ENCODE data around the gene KPNA6. TPM values are rescaled to one million over a fixed set of nuclear protein-coding genes. Genes with fewer than 3 reads are reported as not detected.
A peak's percentile ranks its signal among the peaks of the same experiment; 100 is the strongest.

Gene KPNA6
- total RNA-seq, 1 experiment from 2014 or later: 114 TPM

- Histone ChIP-seq H4K91ac (ENCODE audit: insufficient read length, low read depth, low read length) (no peak overlapping the region), H2BK120ac (ENCODE audit: low read depth, low read length, poor library complexity, severe bottlenecking) (no peak overlapping the region), H3K79me1 (ENCODE audit: insufficient read depth, low read depth, low read length, poor library complexity, severe bottlenecking) (peaks cover 9% of the 10 kb centered on the region), H2BK15ac (ENCODE audit: low read depth, low read length) (no peak overlapping the region), H2BK12ac (ENCODE audit: insufficient read length, low read depth, low read length) (no peak overlapping the region), H3K27ac (ENCODE audit: insufficient read length, low read depth, low read length) (no peak overlapping the region), H4K8ac (replicated peaks; ENCODE audit: insufficient read length, low read depth, low read length) (no peak overlapping the region), H3K79me2 (ENCODE audit: insufficient read depth, low read length) (peaks cover 4% of the 10 kb centered on the region; the same call in 1 of the 2 replicates), H3K27me3 (ENCODE audit: insufficient read depth, low read length) (no peaks in the 10 kb centered on the region), H3K23me2 (ENCODE audit: insufficient read length, low read depth, low read length, poor library complexity, severe bottlenecking) (peaks cover 7% of the 10 kb centered on the region), H2BK5ac (ENCODE audit: insufficient read length, low read length) (no peak overlapping the region), H4K20me1 (ENCODE audit: control insufficient read depth, insufficient read depth, insufficient read length) (no peaks in the 10 kb centered on the region), H3T11ph (ENCODE audit: low read length) (no peak overlapping the region), H3K4ac (ENCODE audit: low read depth, low read length) (no peak overlapping the region), H2AFZ (ENCODE audit: low read length) (no peak overlapping the region), H3K9ac (ENCODE audit: extremely low read depth, insufficient read length, low read length) (no peak overlapping the region), H2AK5ac (ENCODE audit: insufficient read length, low read length) (no peak overlapping the region), H4K5ac (ENCODE audit: insufficient read length, low read depth, low read length) (no peak overlapping the region), H3K4me1 (ENCODE audit: insufficient read depth, low read length) (peaks cover 2% of the 10 kb centered on the region; the same call in 1 of the 2 replicates), H2BK20ac (ENCODE audit: low read depth, low read length, poor library complexity, severe bottlenecking) (no peak overlapping the region), H3K23ac (ENCODE audit: insufficient read length, low read depth, low read length) (no peak overlapping the region), H3K18ac (ENCODE audit: insufficient read length, low read depth, low read length) (no peak overlapping the region), H3K4me2 (ENCODE audit: insufficient read depth, insufficient read length, low read length) (no peak overlapping the region), H3K9me3 (ENCODE audit: control insufficient read depth, low read depth, low read length) (no peaks in the 10 kb centered on the region), H3K56ac (ENCODE audit: insufficient read length, low read depth, low read length) (no peak overlapping the region), H3K14ac (ENCODE audit: insufficient read depth, low read length) (no peak overlapping the region)
- no peak for TF ChIP-seq CTCF (conservative IDR thresholded peaks at IDR 0.05)
- Mint-ChIP-seq H3K27me3 (ENCODE audit: low read depth) (no peaks in the 10 kb centered on the region), H3K4me1 (peaks cover 12 to 16% of the 10 kb centered on the region in 2 experiments), H3K4me3 (no peak overlapping the region), H3K36me3 (ENCODE audit: insufficient read depth in 1 of 3, low read depth in 3 of 3) (peaks cover 61 to 84% (median 83%) of the 10 kb centered on the region in 3 experiments), H3K9me3 (no peaks in the 10 kb centered on the region), H3K27ac (peak overlapping the region in 2 of 3 experiments; percentile 0 to 74; a peak in 1 of 7 replicates)
- DNase-seq: no peak
These were observed 76.8 kb downstream of the KPNA6 start for GRCh38 chr1:32184650-32185049.

Data from H9 (cell line).